Measurements from ENCODE around the gene HPN. TPM values are rescaled to one million over a fixed set of nuclear protein-coding genes. Genes with fewer than 3 reads are reported as not detected.
"Not testable (repeated sequence)": the region's sequence is repeated elsewhere in the genome, so short reads cannot be mapped to it uniquely, and the experiment has no call there.

Gene HPN
- polyA plus RNA-seq, 1 experiment = not detected

DNA sequence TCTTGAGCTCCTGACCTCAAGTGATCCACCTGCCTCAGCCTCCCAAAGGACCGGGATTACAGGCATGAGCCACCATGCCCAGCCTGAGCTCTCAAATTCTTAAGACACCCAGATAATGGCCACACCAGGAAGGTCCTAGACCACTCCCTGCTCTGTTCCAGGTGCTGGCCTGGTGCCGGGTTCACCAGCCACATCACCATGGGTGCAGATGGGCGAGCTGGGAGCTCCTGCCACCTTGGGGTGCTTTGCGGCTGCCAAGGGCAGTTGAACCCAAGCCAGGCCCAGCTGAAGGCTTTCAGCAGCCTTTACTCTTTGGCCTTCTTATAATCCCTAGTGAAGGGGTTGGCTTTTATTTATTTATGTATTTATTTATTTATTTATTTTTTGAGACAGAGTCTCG lies 4.9 kb downstream of the HPN start:
- ChIA-PET POLR2A (no interaction called here), CTCF (interaction anchor here (1.0 to 1.5 kb wide), 8 partner anchors 9 to 108 kb away, joined by 3 to 7 read pairs (median 4); partner anchors contain the start of genes FXYD5 and LGI4)
- H3K9me3 ChIP-seq (ENCODE audit: control insufficient read depth, insufficient read depth, low read length) = no peaks in the 10 kb centered on the region
- no peak overlapping the region for H3K4me3 ChIP-seq (ENCODE audit: low read depth, low read length)
- H3K27ac ChIP-seq (ENCODE audit: low read depth, low read length) = no peak overlapping the region
- peaks cover 8% of the 10 kb centered on the region for H3K27me3 ChIP-seq (ENCODE audit: control insufficient read depth, insufficient read depth, low read length)
- no peak for DNase-seq (ENCODE audit: low read depth, low spot score)
- TF ChIP-seq CTCF (IDR thresholded peaks at IDR 0.05; ENCODE audit: low read depth, low read length) = no peak

GRCh38 chr19:35048911-35049411 lies 7.4 kb downstream of the HPN start:
- no peak for DNase-seq (ENCODE audit: low read depth, low spot score)
- ChIA-PET POLR2A (no interaction called here), CTCF (interaction anchor here (1.1 to 1.8 kb wide), 4 partner anchors 18 to 92 kb away, joined by 4 to 6 read pairs (median 4); partner anchors contain the start of genes FXYD3 and LGI4)
- Histone ChIP-seq H3K27me3 (ENCODE audit: control insufficient read depth, insufficient read depth, low read length) (peaks cover 11% of the 10 kb centered on the region), H3K4me3 (ENCODE audit: low read depth, low read length) (no peak overlapping the region), H3K27ac (ENCODE audit: low read depth, low read length) (no peak overlapping the region), H3K9me3 (ENCODE audit: control insufficient read depth, insufficient read depth, low read length) (no peaks in the 10 kb centered on the region)
- no peak for TF ChIP-seq CTCF (IDR thresholded peaks at IDR 0.05; ENCODE audit: low read depth, low read length)

GRCh38 chr19:35049456-35049855 lies 7.9 kb downstream of the HPN start:
- no peak overlapping the region for H3K4me3 ChIP-seq (ENCODE audit: low read depth, low read length)
- H3K27me3 ChIP-seq (ENCODE audit: control insufficient read depth, insufficient read depth, low read length) = peaks cover 11% of the 10 kb centered on the region
- H3K9me3 ChIP-seq (ENCODE audit: control insufficient read depth, insufficient read depth, low read length) = no peaks in the 10 kb centered on the region
- ChIA-PET POLR2A (no interaction called here), CTCF (interaction anchor here (1.7 to 2.7 kb wide), 2 partner anchors 17 to 65 kb away, joined by 5 to 12 read pairs; partner anchors contain the start of gene FXYD3)
- DNase-seq (ENCODE audit: low read depth, low spot score) = no peak
- no peak for TF ChIP-seq CTCF (IDR thresholded peaks at IDR 0.05; ENCODE audit: low read depth, low read length)
- no peak overlapping the region for H3K27ac ChIP-seq (ENCODE audit: low read depth, low read length)

GRCh38 chr19:35050662-35051061 lies 9.1 kb downstream of the HPN start:
- peaks cover 18% of the 10 kb centered on the region for H3K27me3 ChIP-seq (ENCODE audit: control insufficient read depth, insufficient read depth, low read length)
- H3K4me3 ChIP-seq (ENCODE audit: low read depth, low read length); H3K27ac ChIP-seq (ENCODE audit: low read depth, low read length); H3K9me3 ChIP-seq (ENCODE audit: control insufficient read depth, insufficient read depth, low read length); POLR2A ChIA-PET; DNase-seq (ENCODE audit: low read depth, low spot score): not testable (repeated sequence)
- CTCF ChIA-PET = interaction anchor here (1.7 to 2.7 kb wide), 2 partner anchors 16 to 64 kb away, joined by 5 to 12 read pairs; partner anchors contain the start of gene FXYD3

DNA sequence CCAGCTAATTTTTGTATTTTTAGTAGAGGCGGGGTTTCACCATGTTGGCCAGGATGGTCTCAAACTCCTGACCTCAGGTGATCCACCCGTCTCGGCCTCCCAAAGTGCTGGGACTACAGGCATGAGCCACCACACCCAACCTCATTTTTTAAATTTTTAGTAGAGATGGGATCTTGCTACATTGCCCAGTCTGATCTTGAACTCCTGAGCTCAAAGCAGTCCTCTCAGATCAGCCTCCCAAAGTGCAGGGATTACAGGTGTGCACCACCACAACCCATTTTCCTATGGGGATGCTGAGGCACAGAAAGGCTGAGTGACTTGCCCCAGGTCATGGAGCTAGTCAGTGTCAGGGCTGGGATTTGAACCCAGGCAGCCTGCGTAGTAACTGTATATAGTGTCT lies 9.7 kb downstream of the HPN start:
- POLR2A ChIA-PET; H3K27ac ChIP-seq (ENCODE audit: low read depth, low read length); H3K9me3 ChIP-seq (ENCODE audit: control insufficient read depth, insufficient read depth, low read length); DNase-seq (ENCODE audit: low read depth, low spot score); H3K4me3 ChIP-seq (ENCODE audit: low read depth, low read length): not testable (repeated sequence)
- CTCF ChIA-PET = interaction anchor here (2.7 kb wide), 1 partner anchor 16 kb away, joined by 12 read pairs; no protein-coding TSS in a partner anchor
- H3K27me3 ChIP-seq (ENCODE audit: control insufficient read depth, insufficient read depth, low read length) = peaks cover 21% of the 10 kb centered on the region

- H3K9me3 ChIP-seq (ENCODE audit: control insufficient read depth, insufficient read depth, low read length) = no peaks in the 10 kb centered on the region
- no peak for TF ChIP-seq CTCF (IDR thresholded peaks at IDR 0.05; ENCODE audit: low read depth, low read length)
- CTCF ChIA-PET = interaction anchor here (2.7 kb wide), 1 partner anchor 15 kb away, joined by 12 read pairs; no protein-coding TSS in a partner anchor
- H3K27me3 ChIP-seq (ENCODE audit: control insufficient read depth, insufficient read depth, low read length) = peaks cover 21% of the 10 kb centered on the region
- no peak overlapping the region for H3K4me3 ChIP-seq (ENCODE audit: low read depth, low read length)
- POLR2A ChIA-PET = no interaction called here
- no peak for DNase-seq (ENCODE audit: low read depth, low spot score)
- no peak overlapping the region for H3K27ac ChIP-seq (ENCODE audit: low read depth, low read length)
Measured at GRCh38 chr19:35051796-35052195, 10.3 kb downstream of the HPN start.
